T-helper 1 cell treated with Interleukin-12 subunit alpha and Interleukin-12 subunit beta and Interleukin-4 antibody, amounts not matched to agents 30 μg/mL and 1 μg/mL, for 36 hours (primary cell): ENCODE data around the gene TNNT2.

Experiments
- H3K27ac Mint-ChIP-seq: one replicate; pipeline ENCODE4 v1.8.0; 2021; ENCODE audit warnings: mild to moderate bottlenecking, mixed read lengths
- H3K27me3 Mint-ChIP-seq: one replicate; pipeline ENCODE4 v1.8.0; 2021; ENCODE audit warnings: low read depth, mixed read lengths
- H3K36me3 Mint-ChIP-seq: one replicate; pipeline ENCODE4 v1.8.0; 2021; ENCODE audit warnings: low read depth, mixed read lengths
- H3K4me1 Mint-ChIP-seq: one replicate; pipeline ENCODE4 v1.8.0; 2021; ENCODE audit warnings: low read depth, mixed read lengths
- H3K4me3 Mint-ChIP-seq: one replicate; pipeline ENCODE4 v1.8.0; 2021; ENCODE audit warnings: mild to moderate bottlenecking, moderate library complexity, mixed read lengths
- H3K9me3 Mint-ChIP-seq: one replicate; pipeline ENCODE4 v1.8.0; 2021; ENCODE audit warnings: mixed read lengths

Gene TNNT2

GRCh38 chr1:201377611-201378092 lies at the start of gene TNNT2:
TNNT2 (minus strand) TSS chr1:201377680; CDS start chr1:201373254, 4,426 bp downstream.
- Mint-ChIP-seq H3K36me3 (no peaks in the 10 kb centered on the region), H3K4me1 (no peaks in the 10 kb centered on the region), H3K27me3 (no peaks in the 10 kb centered on the region), H3K9me3 (no peaks in the 10 kb centered on the region), H3K27ac (no peak within 1 kb of the TSS), H3K4me3 (no peak within 1 kb of the TSS)

GRCh38 chr1:201426479-201427310 lies 49.2 kb upstream of the TNNT2 start:
- Mint-ChIP-seq H3K4me3 (no peak overlapping the region), H3K36me3 (no peaks in the 10 kb centered on the region), H3K4me1 (peaks cover 2% of the 10 kb centered on the region), H3K9me3 (no peaks in the 10 kb centered on the region), H3K27ac (no peak overlapping the region), H3K27me3 (peaks cover 7% of the 10 kb centered on the region)

- Mint-ChIP-seq H3K36me3 (no peaks in the 10 kb centered on the region), H3K27ac (no peak overlapping the region), H3K9me3 (no peaks in the 10 kb centered on the region), H3K27me3 (peaks cover 3% of the 10 kb centered on the region), H3K4me1 (peaks cover 2% of the 10 kb centered on the region), H3K4me3 (no peak overlapping the region)
Observed at GRCh38 chr1:201424146-201424545, 46.7 kb upstream of the TNNT2 start.

- Mint-ChIP-seq H3K27ac (no peak overlapping the region), H3K4me3 (no peak overlapping the region), H3K9me3 (no peaks in the 10 kb centered on the region), H3K27me3 (no peaks in the 10 kb centered on the region), H3K36me3 (no peaks in the 10 kb centered on the region), H3K4me1 (peaks cover 2% of the 10 kb centered on the region)
Observed at GRCh38 chr1:201423655-201424054, 46.2 kb upstream of the TNNT2 start.

GRCh38 chr1:201422436-201423030 lies 45.1 kb upstream of the TNNT2 start:
- no peaks in the 10 kb centered on the region for H3K27me3 Mint-ChIP-seq

GRCh38 chr1:201422026-201422425 lies 44.5 kb upstream of the TNNT2 start:
- Mint-ChIP-seq H3K36me3 (no peaks in the 10 kb centered on the region), H3K9me3 (no peaks in the 10 kb centered on the region), H3K27ac (no peak overlapping the region), H3K4me1 (peaks cover 2% of the 10 kb centered on the region), H3K27me3 (peaks cover under 1% of the 10 kb centered on the region), H3K4me3 (no peak overlapping the region)

More at GRCh38 chr1:201422436-201423030, 45.1 kb upstream of the TNNT2 start:
- Mint-ChIP-seq H3K36me3 (no peaks in the 10 kb centered on the region), H3K4me1 (peaks cover 2% of the 10 kb centered on the region), H3K4me3 (no peak overlapping the region), H3K27ac (no peak overlapping the region), H3K9me3 (no peaks in the 10 kb centered on the region)

- Mint-ChIP-seq H3K27ac (no peak overlapping the region), H3K36me3 (no peaks in the 10 kb centered on the region), H3K27me3 (peaks cover 3% of the 10 kb centered on the region), H3K4me3 (no peak overlapping the region), H3K9me3 (no peaks in the 10 kb centered on the region), H3K4me1 (peaks cover under 1% of the 10 kb centered on the region)
Observed at GRCh38 chr1:201421041-201421440, 43.6 kb upstream of the TNNT2 start.

GRCh38 chr1:201420608-201421002 lies 43.1 kb upstream of the TNNT2 start:
- no peaks in the 10 kb centered on the region for H3K9me3 Mint-ChIP-seq
- H3K27ac Mint-ChIP-seq = no peak overlapping the region
- no peaks in the 10 kb centered on the region for H3K36me3 Mint-ChIP-seq
- H3K4me3 Mint-ChIP-seq = no peak overlapping the region
- peaks cover 3% of the 10 kb centered on the region for H3K27me3 Mint-ChIP-seq
- no peaks in the 10 kb centered on the region for H3K4me1 Mint-ChIP-seq

GRCh38 chr1:201419746-201420607 lies 42.5 kb upstream of the TNNT2 start:
- peaks cover 3% of the 10 kb centered on the region for H3K27me3 Mint-ChIP-seq
- no peaks in the 10 kb centered on the region for H3K4me1 Mint-ChIP-seq
- H3K36me3 Mint-ChIP-seq = no peaks in the 10 kb centered on the region
- H3K27ac Mint-ChIP-seq = no peak overlapping the region
- H3K4me3 Mint-ChIP-seq = no peak overlapping the region
- H3K9me3 Mint-ChIP-seq = no peaks in the 10 kb centered on the region

GRCh38 chr1:201419256-201419655 lies 41.8 kb upstream of the TNNT2 start:
- no peaks in the 10 kb centered on the region for H3K9me3 Mint-ChIP-seq
- H3K36me3 Mint-ChIP-seq = no peaks in the 10 kb centered on the region
- H3K4me3 Mint-ChIP-seq = no peak overlapping the region
- H3K27me3 Mint-ChIP-seq = peaks cover 3% of the 10 kb centered on the region
- H3K27ac Mint-ChIP-seq = no peak overlapping the region
- no peaks in the 10 kb centered on the region for H3K4me1 Mint-ChIP-seq

- no peaks in the 10 kb centered on the region for H3K4me1 Mint-ChIP-seq
- peaks cover 3% of the 10 kb centered on the region for H3K27me3 Mint-ChIP-seq
- no peaks in the 10 kb centered on the region for H3K9me3 Mint-ChIP-seq
- H3K36me3 Mint-ChIP-seq = no peaks in the 10 kb centered on the region
- no peak overlapping the region for H3K27ac Mint-ChIP-seq
- no peak overlapping the region for H3K4me3 Mint-ChIP-seq
Observed at GRCh38 chr1:201418461-201418860, 41.0 kb upstream of the TNNT2 start.

GRCh38 chr1:201414051-201414738 lies 36.7 kb upstream of the TNNT2 start:
- H3K4me3 Mint-ChIP-seq = no peak overlapping the region
- no peaks in the 10 kb centered on the region for H3K4me1 Mint-ChIP-seq
- peaks cover 3% of the 10 kb centered on the region for H3K27me3 Mint-ChIP-seq
- no peaks in the 10 kb centered on the region for H3K9me3 Mint-ChIP-seq
- H3K36me3 Mint-ChIP-seq = no peaks in the 10 kb centered on the region
- H3K27ac Mint-ChIP-seq = no peak overlapping the region

GRCh38 chr1:201411292-201411691 lies 33.8 kb upstream of the TNNT2 start:
- H3K27me3 Mint-ChIP-seq = no peaks in the 10 kb centered on the region
- no peaks in the 10 kb centered on the region for H3K4me1 Mint-ChIP-seq
- H3K27ac Mint-ChIP-seq = no peak overlapping the region
- H3K9me3 Mint-ChIP-seq = no peaks in the 10 kb centered on the region
- H3K36me3 Mint-ChIP-seq = no peaks in the 10 kb centered on the region
- no peak overlapping the region for H3K4me3 Mint-ChIP-seq

- Mint-ChIP-seq H3K36me3 (no peaks in the 10 kb centered on the region), H3K4me3 (no peak overlapping the region), H3K4me1 (no peaks in the 10 kb centered on the region), H3K27me3 (no peaks in the 10 kb centered on the region), H3K9me3 (no peaks in the 10 kb centered on the region), H3K27ac (no peak overlapping the region)
Observed at GRCh38 chr1:201409440-201409839, 32.0 kb upstream of the TNNT2 start.
